ENCODE measurements around the gene MLX.
"Not testable (repeated sequence)": the region's sequence is repeated elsewhere in the genome, so short reads cannot be mapped to it uniquely, and the experiment has no call there.

MLX gene

GRCh38 chr17:42553866-42554249 lies 13.0 kb upstream of the MLX start:
- peaks cover 6% of the 10 kb centered on the region for H3K36me3 Mint-ChIP-seq (ENCODE audit: insufficient read depth)
- H3K27me3 Mint-ChIP-seq, result no peaks in the 10 kb centered on the region
- DNase-seq (ENCODE audit: low spot score in 2 of 2) (no peak), ATAC-seq (replicated peaks; ENCODE audit: extremely low read depth, poor library complexity, severe bottlenecking) (peak; percentile 12)
- peaks cover 35% of the 10 kb centered on the region for H3K4me1 Mint-ChIP-seq
- peak overlapping the region; percentile 88 for H3K4me3 Mint-ChIP-seq
- no peaks in the 10 kb centered on the region for H3K9me3 Mint-ChIP-seq
- H3K27ac Mint-ChIP-seq (ENCODE audit: low read depth), result peak overlapping the region; percentile 88

GRCh38 chr17:42554250-42555121 lies 12.4 kb upstream of the MLX start:
- Mint-ChIP-seq H3K27me3 (no peaks in the 10 kb centered on the region), H3K9me3 (no peaks in the 10 kb centered on the region), H3K27ac (ENCODE audit: low read depth) (peak overlapping the region; percentile 88), H3K4me3 (peak overlapping the region; percentile 88), H3K36me3 (ENCODE audit: insufficient read depth) (peaks cover 6% of the 10 kb centered on the region), H3K4me1 (peaks cover 29% of the 10 kb centered on the region)
- ATAC-seq (replicated peaks; ENCODE audit: extremely low read depth, poor library complexity, severe bottlenecking) (peak; percentile 87), DNase-seq (ENCODE audit: low spot score in 2 of 2) (peak; percentile 55 to 62)

- Mint-ChIP-seq H3K27me3 (no peaks in the 10 kb centered on the region), H3K9me3 (no peaks in the 10 kb centered on the region), H3K36me3 (ENCODE audit: insufficient read depth) (peaks cover 6% of the 10 kb centered on the region), H3K27ac (ENCODE audit: low read depth) (peak overlapping the region; percentile 88), H3K4me3 (peak overlapping the region; percentile 88), H3K4me1 (peaks cover 29% of the 10 kb centered on the region)
- no peak for DNase-seq (ENCODE audit: low spot score in 2 of 2)
- ATAC-seq (replicated peaks; ENCODE audit: extremely low read depth, poor library complexity, severe bottlenecking), result peak; percentile 8
Measured at GRCh38 chr17:42555122-42555622, 11.7 kb upstream of the MLX start.

- ATAC-seq (replicated peaks; ENCODE audit: extremely low read depth, poor library complexity, severe bottlenecking); H3K9me3 Mint-ChIP-seq; H3K36me3 Mint-ChIP-seq (ENCODE audit: insufficient read depth); DNase-seq (ENCODE audit: low spot score in 2 of 2); H3K27me3 Mint-ChIP-seq: not testable (repeated sequence)
- Mint-ChIP-seq H3K4me3 (peak overlapping the region; percentile 88), H3K4me1 (peaks cover 24% of the 10 kb centered on the region), H3K27ac (ENCODE audit: low read depth) (peak overlapping the region; percentile 88)
Measured at GRCh38 chr17:42555961-42556617, 10.8 kb upstream of the MLX start.

- ATAC-seq (replicated peaks; ENCODE audit: extremely low read depth, poor library complexity, severe bottlenecking), result no peak
- Mint-ChIP-seq H3K9me3 (no peaks in the 10 kb centered on the region), H3K27ac (ENCODE audit: low read depth) (no peak overlapping the region), H3K36me3 (ENCODE audit: insufficient read depth) (peaks cover 11% of the 10 kb centered on the region), H3K4me1 (peaks cover 42% of the 10 kb centered on the region), H3K4me3 (no peak overlapping the region), H3K27me3 (no peaks in the 10 kb centered on the region)
- DNase-seq (ENCODE audit: low spot score in 2 of 2), result no peak
Measured at GRCh38 chr17:42559075-42559474, 7.8 kb upstream of the MLX start.

- Mint-ChIP-seq H3K4me3 (no peak overlapping the region), H3K27ac (ENCODE audit: low read depth) (peak overlapping the region; percentile 44), H3K27me3 (no peaks in the 10 kb centered on the region), H3K4me1 (peaks cover 31% of the 10 kb centered on the region), H3K36me3 (ENCODE audit: insufficient read depth) (peaks cover 11% of the 10 kb centered on the region), H3K9me3 (no peaks in the 10 kb centered on the region)
- ATAC-seq (replicated peaks; ENCODE audit: extremely low read depth, poor library complexity, severe bottlenecking) (no peak), DNase-seq (ENCODE audit: low spot score in 2 of 2) (no peak)
Measured at GRCh38 chr17:42560246-42560645, 6.7 kb upstream of the MLX start.

- peaks cover 34% of the 10 kb centered on the region for H3K4me1 Mint-ChIP-seq
- H3K27me3 Mint-ChIP-seq, result no peaks in the 10 kb centered on the region
- DNase-seq (ENCODE audit: low spot score in 2 of 2), result peak; percentile 83 to 86
- H3K36me3 Mint-ChIP-seq (ENCODE audit: insufficient read depth), result peaks cover 17% of the 10 kb centered on the region
- peak within 1 kb of the TSS; percentile 96 for H3K27ac Mint-ChIP-seq (ENCODE audit: low read depth)
- no peaks in the 10 kb centered on the region for H3K9me3 Mint-ChIP-seq
- H3K4me3 Mint-ChIP-seq, result peak within 1 kb of the TSS; percentile 89
- ATAC-seq (replicated peaks; ENCODE audit: extremely low read depth, poor library complexity, severe bottlenecking), result peak; percentile 64
Measured at GRCh38 chr17:42561897-42562387, 5.0 kb upstream of the MLX start, which contains the start of gene COASY. Gene COASY (plus strand): TSS chr17:42562148. CDS start chr17:42562623, 475 bp downstream.

- no peak for ATAC-seq (replicated peaks; ENCODE audit: extremely low read depth, poor library complexity, severe bottlenecking)
- peak overlapping the region; percentile 96 for H3K27ac Mint-ChIP-seq (ENCODE audit: low read depth)
- peak overlapping the region; percentile 89 for H3K4me3 Mint-ChIP-seq
- H3K9me3 Mint-ChIP-seq, result no peaks in the 10 kb centered on the region
- no peaks in the 10 kb centered on the region for H3K27me3 Mint-ChIP-seq
- peaks cover 21% of the 10 kb centered on the region for H3K36me3 Mint-ChIP-seq (ENCODE audit: insufficient read depth)
- DNase-seq (ENCODE audit: low spot score in 2 of 2), result no peak
- H3K4me1 Mint-ChIP-seq, result peaks cover 36% of the 10 kb centered on the region
Measured at GRCh38 chr17:42562388-42563142, 4.3 kb upstream of the MLX start.

- peak overlapping the region; percentile 89 for H3K4me3 Mint-ChIP-seq
Measured at GRCh38 chr17:42563143-42563509, 3.8 kb upstream of the MLX start.

GRCh38 chr17:42563543-42563942 lies 3.4 kb upstream of the MLX start:
- Mint-ChIP-seq H3K9me3 (no peaks in the 10 kb centered on the region), H3K36me3 (ENCODE audit: insufficient read depth) (peaks cover 21% of the 10 kb centered on the region), H3K4me1 (peaks cover 43% of the 10 kb centered on the region), H3K4me3 (peak overlapping the region; percentile 89), H3K27me3 (no peaks in the 10 kb centered on the region), H3K27ac (ENCODE audit: low read depth) (peak overlapping the region; percentile 96)
- ATAC-seq (replicated peaks; ENCODE audit: extremely low read depth, poor library complexity, severe bottlenecking) (no peak), DNase-seq (ENCODE audit: low spot score in 2 of 2) (no peak)

More at GRCh38 chr17:42563143-42563509, 3.8 kb upstream of the MLX start:
- DNase-seq (ENCODE audit: low spot score in 2 of 2) (no peak), ATAC-seq (replicated peaks; ENCODE audit: extremely low read depth, poor library complexity, severe bottlenecking) (no peak)
- Mint-ChIP-seq H3K27ac (ENCODE audit: low read depth) (peak overlapping the region; percentile 96), H3K9me3 (no peaks in the 10 kb centered on the region), H3K4me1 (peaks cover 41% of the 10 kb centered on the region), H3K36me3 (ENCODE audit: insufficient read depth) (peaks cover 21% of the 10 kb centered on the region), H3K27me3 (no peaks in the 10 kb centered on the region)

GRCh38 chr17:42563950-42564349 lies 3.0 kb upstream of the MLX start:
- ATAC-seq (replicated peaks; ENCODE audit: extremely low read depth, poor library complexity, severe bottlenecking), result no peak
- no peak for DNase-seq (ENCODE audit: low spot score in 2 of 2)
- Mint-ChIP-seq H3K27me3 (no peaks in the 10 kb centered on the region), H3K36me3 (ENCODE audit: insufficient read depth) (peaks cover 21% of the 10 kb centered on the region), H3K27ac (ENCODE audit: low read depth) (peak overlapping the region; percentile 52), H3K4me3 (peak overlapping the region; percentile 89), H3K4me1 (peaks cover 47% of the 10 kb centered on the region), H3K9me3 (no peaks in the 10 kb centered on the region)

All from central memory CD8-positive, alpha-beta T cell (primary cell).